ENCODE results near the gene LUC7L3. TPM values are rescaled to one million over a fixed set of nuclear protein-coding genes. Genes with fewer than 3 reads are reported as not detected.

Gene LUC7L3
- total RNA-seq, 1 experiment from 2014 or later, result 184 TPM

DNA sequence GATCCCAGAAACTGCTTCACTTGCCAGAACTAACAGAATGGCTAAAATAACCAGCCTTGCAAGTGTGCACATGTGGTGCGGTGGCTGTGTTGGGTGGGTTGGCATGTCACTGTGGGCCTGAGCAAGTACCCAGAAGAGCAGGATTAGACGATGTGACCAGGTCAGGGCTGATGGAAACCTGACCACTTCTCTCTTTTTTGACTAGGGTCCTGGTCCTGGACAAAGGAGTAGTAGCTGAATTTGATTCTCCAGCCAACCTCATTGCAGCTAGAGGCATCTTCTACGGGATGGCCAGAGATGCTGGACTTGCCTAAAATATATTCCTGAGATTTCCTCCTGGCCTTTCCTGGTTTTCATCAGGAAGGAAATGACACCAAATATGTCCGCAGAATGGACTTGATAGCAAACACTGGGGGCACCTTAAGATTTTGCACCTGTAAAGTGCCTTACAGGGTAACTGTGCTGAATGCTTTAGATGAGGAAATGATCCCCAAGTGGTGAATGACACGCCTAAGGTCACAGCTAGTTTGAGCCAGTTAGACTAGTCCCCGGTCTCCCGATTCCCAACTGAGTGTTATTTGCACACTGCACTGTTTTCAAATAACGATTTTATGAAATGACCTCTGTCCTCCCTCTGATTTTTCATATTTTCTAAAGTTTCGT is 28.4 kb upstream of the LUC7L3 start:
- POLR2A ChIA-PET, result interaction anchor here (0.9 to 2.4 kb wide), 3 partner anchors 10 to 53 kb away, joined by 3 to 5 read pairs (median 5); no protein-coding TSS in a partner anchor
- Histone ChIP-seq H3K9me2 (ENCODE audit: insufficient read depth) (no peaks in the 10 kb centered on the region), H2AFZ (ENCODE audit: low read depth, low read length, poor library complexity, severe bottlenecking) (no peak overlapping the region), H3K9me3 (ENCODE audit: control insufficient read depth in 1 of 2, insufficient read depth in 1 of 2, low read depth in 1 of 2, low read length in 2 of 2) (no peaks in the 10 kb centered on the region), H3K27ac (ENCODE audit: low read depth, low read length) (no peak overlapping the region; the same call in 1 of the 2 replicates), H4K20me1 (ENCODE audit: insufficient read depth) (no peaks in the 10 kb centered on the region), H3K36me3 (ENCODE audit: control insufficient read depth in 1 of 2, insufficient read depth in 2 of 2, low read length in 2 of 2) (peaks cover 27 to 43% of the 10 kb centered on the region in 2 experiments), H3K27me3 (ENCODE audit: insufficient read depth, low read length) (no peaks in the 10 kb centered on the region), H3K79me2 (ENCODE audit: insufficient read depth, low read length) (peaks cover 9% of the 10 kb centered on the region; the same call in 1 of the 2 replicates), H3K9ac (ENCODE audit: low read length) (peak overlapping the region; percentile 18; the same call in 1 of the 2 replicates), H3K4me1 (ENCODE audit: control insufficient read depth in 1 of 2, insufficient read depth in 2 of 2, low read length in 2 of 2) (peaks cover 65 to 87% of the 10 kb centered on the region in 2 experiments), H3K4me3 (replicated peaks in 1 of 2; ENCODE audit: low read depth in 1 of 2, low read length in 2 of 2) (no peak overlapping the region), H3K4me2 (ENCODE audit: low read length) (0 out of 2 replicates have a peak overlapping the region, but pooled peaks have one; percentile 2)
- TF ChIP-seq POLR2AphosphoS5 (IDR thresholded peaks at IDR 0.05; ENCODE audit: low read depth, low read length) (0 out of 2 replicates have a peak, but pooled peaks have one; percentile 13), SRF (IDR thresholded peaks at IDR 0.05; ENCODE audit: low read depth) (no peak)
- CTCF ChIA-PET, result interaction anchor here (1.0 to 8.3 kb wide), 3 partner anchors 14 to 190 kb away, joined by 3 to 107 read pairs (median 3); no protein-coding TSS in a partner anchor
- RAD21 ChIA-PET (ENCODE audit: low non-redundant PET in 1 of 2, low total read pairs in 2 of 2, uncharacterized antibody in 2 of 2, unreplicated experiment in 2 of 2), result no interaction called here
- no peak for DNase-seq (ENCODE audit: low read depth, low spot score)
- intact Hi-C loops (cut with micrococcal nuclease), result no loop called here
- BruUV-seq (replicated peaks), result no TSS peak
- no peak for ATAC-seq

DNA sequence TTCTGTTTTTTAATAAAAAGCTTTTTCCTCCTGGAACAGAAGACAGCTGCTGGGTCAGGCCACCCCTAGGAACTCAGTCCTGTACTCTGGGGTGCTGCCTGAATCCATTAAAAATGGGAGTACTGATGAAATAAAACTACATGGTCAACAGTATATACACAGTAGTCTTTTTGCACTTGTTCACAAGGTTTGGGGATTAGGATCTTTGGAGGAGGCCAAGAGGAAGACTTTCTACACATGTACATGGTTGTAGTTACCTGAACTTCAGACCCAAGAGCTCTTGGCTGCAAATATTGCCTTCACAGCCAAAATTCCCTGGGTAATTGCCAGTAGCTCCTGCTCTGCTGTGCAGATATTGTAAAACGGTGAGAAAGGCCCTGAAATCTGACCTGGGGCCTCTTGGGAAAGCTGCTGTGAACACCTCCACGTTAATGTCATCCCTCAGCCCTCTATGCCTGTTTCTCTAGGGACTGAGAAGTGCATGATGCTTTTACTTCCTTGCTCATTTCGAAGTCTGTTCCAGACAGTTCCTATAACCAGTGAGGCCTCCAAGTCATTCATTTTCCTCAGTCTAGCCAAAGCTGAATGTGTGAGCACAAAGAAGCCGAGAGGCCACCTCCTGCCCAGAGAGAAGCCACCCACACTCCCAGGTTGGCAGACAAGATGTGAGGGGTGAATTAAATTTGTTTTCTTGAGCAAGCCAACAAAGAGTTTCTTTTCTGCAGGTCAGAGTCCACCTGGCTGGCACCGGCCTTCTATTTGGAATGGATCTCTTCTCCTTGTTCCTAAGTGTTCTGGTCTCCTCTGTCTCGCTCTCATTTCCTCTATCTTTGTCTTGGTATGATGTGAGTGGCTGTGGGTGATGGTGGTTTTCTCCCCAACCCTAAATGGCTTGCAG is 27.6 kb upstream of the LUC7L3 start:
- Histone ChIP-seq H4K20me1 (ENCODE audit: insufficient read depth) (no peaks in the 10 kb centered on the region), H3K9ac (ENCODE audit: low read length) (peak overlapping the region; percentile 18), H2AFZ (ENCODE audit: low read depth, low read length, poor library complexity, severe bottlenecking) (no peak overlapping the region), H3K9me2 (ENCODE audit: insufficient read depth) (no peaks in the 10 kb centered on the region), H3K9me3 (ENCODE audit: control insufficient read depth in 1 of 2, insufficient read depth in 1 of 2, low read depth in 1 of 2, low read length in 2 of 2) (no peaks in the 10 kb centered on the region), H3K79me2 (ENCODE audit: insufficient read depth, low read length) (peaks cover 9% of the 10 kb centered on the region; the same call in 1 of the 2 replicates), H3K4me3 (replicated peaks in 1 of 2; ENCODE audit: low read depth in 1 of 2, low read length in 2 of 2) (no peak overlapping the region), H3K4me1 (ENCODE audit: control insufficient read depth in 1 of 2, insufficient read depth in 2 of 2, low read length in 2 of 2) (peaks cover 57 to 79% of the 10 kb centered on the region in 2 experiments), H3K27me3 (ENCODE audit: insufficient read depth, low read length) (no peaks in the 10 kb centered on the region), H3K27ac (ENCODE audit: low read depth, low read length) (no peak overlapping the region), H3K36me3 (ENCODE audit: control insufficient read depth in 1 of 2, insufficient read depth in 2 of 2, low read length in 2 of 2) (peaks cover 35 to 51% of the 10 kb centered on the region in 2 experiments), H3K4me2 (ENCODE audit: low read length) (0 out of 2 replicates have a peak overlapping the region, but pooled peaks have one; percentile 2)
- intact Hi-C loops (cut with micrococcal nuclease), result no loop called here
- ChIA-PET RAD21 (ENCODE audit: low non-redundant PET in 1 of 2, low total read pairs in 2 of 2, uncharacterized antibody in 2 of 2, unreplicated experiment in 2 of 2) (interaction anchor here in 1 of 2 experiments (1.3 kb wide), 1 partner anchor 61 kb away, joined by 5 read pairs; no protein-coding TSS in a partner anchor), POLR2A (interaction anchor here (0.6 to 2.4 kb wide), 4 partner anchors 10 to 53 kb away, joined by 3 to 6 read pairs (median 5); no protein-coding TSS in a partner anchor), CTCF (interaction anchor here (1.0 to 8.3 kb wide), 2 partner anchors 62 to 191 kb away, joined by 3 to 107 read pairs; no protein-coding TSS in a partner anchor)
- no peak for DNase-seq (ENCODE audit: low read depth, low spot score)
- no TSS peak for BruUV-seq (replicated peaks)
- no peak for ATAC-seq
- TF ChIP-seq, protein P1, sequence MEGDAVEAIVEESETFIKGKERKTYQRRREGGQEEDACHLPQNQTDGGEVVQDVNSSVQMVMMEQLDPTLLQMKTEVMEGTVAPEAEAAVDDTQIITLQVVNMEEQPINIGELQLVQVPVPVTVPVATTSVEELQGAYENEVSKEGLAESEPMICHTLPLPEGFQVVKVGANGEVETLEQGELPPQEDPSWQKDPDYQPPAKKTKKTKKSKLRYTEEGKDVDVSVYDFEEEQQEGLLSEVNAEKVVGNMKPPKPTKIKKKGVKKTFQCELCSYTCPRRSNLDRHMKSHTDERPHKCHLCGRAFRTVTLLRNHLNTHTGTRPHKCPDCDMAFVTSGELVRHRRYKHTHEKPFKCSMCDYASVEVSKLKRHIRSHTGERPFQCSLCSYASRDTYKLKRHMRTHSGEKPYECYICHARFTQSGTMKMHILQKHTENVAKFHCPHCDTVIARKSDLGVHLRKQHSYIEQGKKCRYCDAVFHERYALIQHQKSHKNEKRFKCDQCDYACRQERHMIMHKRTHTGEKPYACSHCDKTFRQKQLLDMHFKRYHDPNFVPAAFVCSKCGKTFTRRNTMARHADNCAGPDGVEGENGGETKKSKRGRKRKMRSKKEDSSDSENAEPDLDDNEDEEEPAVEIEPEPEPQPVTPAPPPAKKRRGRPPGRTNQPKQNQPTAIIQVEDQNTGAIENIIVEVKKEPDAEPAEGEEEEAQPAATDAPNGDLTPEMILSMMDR (IDR thresholded peaks at IDR 0.05 in 2 of 3, conservative IDR thresholded peaks at IDR 0.05 in 1 of 3; ENCODE audit: borderline replicate concordance in 1 of 3, insufficient read depth in 1 of 3, low read depth in 2 of 3, low read length in 2 of 3), result no peak
- TF ChIP-seq POLR2AphosphoS5 (IDR thresholded peaks at IDR 0.05; ENCODE audit: low read depth, low read length), result peak; percentile 41; the same call in 1 of the 2 replicates
- TF ChIP-seq FOSL1 (IDR thresholded peaks at IDR 0.05; ENCODE audit: low read depth), result no peak
- no peak for TF ChIP-seq SRF (IDR thresholded peaks at IDR 0.05; ENCODE audit: low read depth)
- no peak for TF ChIP-seq SP1 (IDR thresholded peaks at IDR 0.05; ENCODE audit: low read depth)
- TF ChIP-seq SIN3A (IDR thresholded peaks at IDR 0.05; ENCODE audit: low read depth), result no peak
- TF ChIP-seq EZH2 (IDR thresholded peaks at IDR 0.05), result no peak
- TF ChIP-seq, protein P2, sequence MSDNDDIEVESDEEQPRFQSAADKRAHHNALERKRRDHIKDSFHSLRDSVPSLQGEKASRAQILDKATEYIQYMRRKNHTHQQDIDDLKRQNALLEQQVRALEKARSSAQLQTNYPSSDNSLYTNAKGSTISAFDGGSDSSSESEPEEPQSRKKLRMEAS (IDR thresholded peaks at IDR 0.05), result no peak
